Smooth muscle cell of the brain vasculature (primary cell): ENCODE data around the gene GALNT14.

Experiments
- DNase-seq: peaks from one replicate; pipeline ENCODE4 v3.0.0-alpha.2; 2012; ENCODE audit warnings: low read depth, low spot score

The GALNT14 gene

DNA sequence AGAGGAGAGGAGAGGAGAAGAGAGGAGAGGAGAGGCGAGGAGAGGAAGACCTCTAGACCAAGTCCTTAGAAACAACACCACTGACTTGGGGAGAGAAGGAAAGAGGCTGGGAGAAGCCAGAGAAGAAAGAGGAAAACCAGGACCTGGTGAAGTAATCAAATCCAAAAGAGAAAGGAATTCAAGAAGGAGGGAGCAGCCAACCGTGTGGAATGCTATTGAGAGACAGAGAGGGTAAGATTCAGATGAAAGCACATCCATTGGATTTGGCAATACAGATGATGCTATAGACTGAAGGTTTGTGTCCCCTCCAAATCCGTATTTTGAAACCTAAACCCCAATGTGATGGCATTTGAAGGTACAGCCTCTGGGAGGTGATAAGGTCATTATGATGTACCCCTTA, 50.7 kb downstream of the GALNT14 start:
- DNase-seq: no peak

GRCh38 chr2:31086590-31086989, 51.6 kb downstream of the GALNT14 start:
- DNase-seq: no peak

DNA sequence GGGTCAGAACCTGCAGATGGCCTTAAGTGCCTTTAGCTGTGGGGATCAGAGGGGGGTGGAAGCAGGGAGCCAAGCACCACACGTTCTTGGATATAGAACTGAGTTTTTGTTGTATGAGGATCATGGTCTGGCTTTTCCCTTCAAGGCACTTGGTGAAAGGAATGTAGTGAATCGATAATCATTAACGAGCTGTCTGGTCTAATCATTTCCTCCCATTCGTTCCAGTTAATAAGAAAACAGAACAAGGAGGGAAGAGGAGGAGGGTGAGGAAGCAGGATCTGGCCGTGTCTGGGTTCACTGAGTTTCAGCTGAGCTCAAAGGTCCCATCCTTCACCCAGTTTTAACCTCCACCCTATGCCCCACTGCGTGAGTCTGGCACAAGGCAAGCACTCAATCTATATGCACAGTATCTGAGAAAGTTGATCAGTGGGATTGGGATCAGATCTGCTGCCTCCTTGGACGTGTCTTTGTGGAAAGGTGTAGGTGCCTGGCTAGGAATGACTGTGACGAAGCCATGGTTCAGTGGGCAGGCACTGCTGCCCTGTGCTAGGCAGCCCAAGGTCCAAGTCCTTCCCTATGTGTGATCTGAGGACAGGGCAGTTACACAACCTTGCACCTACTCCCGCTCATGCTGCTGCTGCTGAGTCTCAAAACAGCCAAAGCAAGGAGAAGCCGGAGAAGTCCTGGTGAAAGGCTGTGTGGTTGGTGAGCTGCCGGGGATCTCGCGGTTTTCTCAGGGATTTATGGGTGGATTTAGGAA, 54.8 kb downstream of the GALNT14 start:
- no peak for DNase-seq

DNA sequence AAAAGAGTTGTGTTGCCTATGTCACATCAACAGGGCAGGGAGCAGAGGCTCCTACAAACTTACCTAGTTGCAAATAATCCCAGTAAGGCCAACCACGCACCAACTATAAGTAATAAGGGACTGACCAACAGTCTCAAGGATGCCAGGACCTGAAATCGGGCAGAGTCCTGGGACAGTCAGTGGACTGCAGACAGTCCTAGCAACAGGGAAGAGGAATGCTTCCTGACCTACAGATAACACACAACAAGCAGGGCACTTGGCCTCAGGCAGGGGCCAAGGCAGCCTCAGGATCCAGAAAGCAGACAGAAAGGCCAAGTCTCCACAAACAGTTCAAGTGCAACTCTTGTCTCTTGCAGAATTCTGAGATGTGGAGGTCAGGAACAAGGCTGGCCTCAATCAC, 56.2 kb downstream of the GALNT14 start:
- DNase-seq: no peak

GRCh38 chr2:31081492-31081891, 56.7 kb downstream of the GALNT14 start:
- DNase-seq: no peak

- no peak for DNase-seq
Observed at GRCh38 chr2:31080361-31080760, 57.9 kb downstream of the GALNT14 start.

DNA sequence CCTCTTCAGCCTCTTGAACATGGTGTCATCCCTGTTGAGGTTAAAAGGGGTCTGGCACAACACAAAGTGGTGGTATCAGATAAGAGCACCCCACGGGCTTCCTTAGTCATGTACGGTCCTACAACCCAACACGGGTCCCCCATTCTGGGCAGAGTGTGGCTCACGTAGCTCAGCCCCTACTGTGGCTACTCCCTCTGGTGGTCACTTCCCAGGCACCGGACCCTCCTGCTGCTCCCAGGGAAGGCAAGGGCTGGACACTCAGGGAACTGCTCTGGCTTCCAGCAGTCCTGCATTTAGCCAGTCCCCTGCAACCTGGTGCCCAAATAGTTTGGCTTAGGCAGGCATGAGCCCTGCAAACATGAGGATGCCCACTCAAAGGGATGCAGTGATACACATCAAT, 58.6 kb downstream of the GALNT14 start:
- no peak for DNase-seq

GRCh38 chr2:31078579-31079105, 59.6 kb downstream of the GALNT14 start:
- DNase-seq: no peak

- DNase-seq: no peak
Observed at GRCh38 chr2:31078011-31078410, 60.2 kb downstream of the GALNT14 start.

DNA sequence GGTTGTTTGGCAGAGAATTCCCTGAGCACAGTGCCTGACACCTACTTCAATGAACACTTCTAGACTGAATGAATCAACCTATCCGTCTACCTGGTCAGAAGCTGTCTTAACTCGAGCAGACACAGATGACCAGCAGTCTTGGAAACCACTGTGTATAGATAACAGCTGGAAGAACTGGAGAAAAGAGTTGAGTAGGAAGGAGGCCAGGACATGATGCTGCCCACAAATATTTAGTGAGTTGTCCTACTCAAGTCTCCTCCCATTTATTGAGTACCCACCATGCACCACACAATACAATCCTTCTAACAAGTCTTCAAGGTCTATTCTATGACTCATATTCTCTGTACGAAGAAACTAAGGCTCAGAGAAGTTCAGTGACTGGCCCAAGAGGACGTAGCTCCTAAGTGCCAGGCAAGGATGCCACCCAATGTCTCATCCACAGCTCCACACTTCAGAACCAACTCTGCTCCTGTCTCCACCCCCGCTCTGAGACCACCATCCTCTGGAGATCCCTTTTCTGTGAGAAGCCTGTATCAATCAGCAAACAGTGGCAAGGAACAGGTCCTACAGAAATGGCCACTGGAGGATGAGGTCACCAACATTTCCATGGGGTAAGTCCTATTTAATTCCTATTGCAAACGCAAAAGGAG, 62.2 kb downstream of the GALNT14 start:
- no peak for DNase-seq

- DNase-seq: no peak
Observed at GRCh38 chr2:31075431-31075830, 62.8 kb downstream of the GALNT14 start.

GRCh38 chr2:31071741-31072140, 66.5 kb downstream of the GALNT14 start:
- DNase-seq: no peak

- DNase-seq: no peak
Observed at GRCh38 chr2:31070339-31071125, 67.7 kb downstream of the GALNT14 start.

DNA sequence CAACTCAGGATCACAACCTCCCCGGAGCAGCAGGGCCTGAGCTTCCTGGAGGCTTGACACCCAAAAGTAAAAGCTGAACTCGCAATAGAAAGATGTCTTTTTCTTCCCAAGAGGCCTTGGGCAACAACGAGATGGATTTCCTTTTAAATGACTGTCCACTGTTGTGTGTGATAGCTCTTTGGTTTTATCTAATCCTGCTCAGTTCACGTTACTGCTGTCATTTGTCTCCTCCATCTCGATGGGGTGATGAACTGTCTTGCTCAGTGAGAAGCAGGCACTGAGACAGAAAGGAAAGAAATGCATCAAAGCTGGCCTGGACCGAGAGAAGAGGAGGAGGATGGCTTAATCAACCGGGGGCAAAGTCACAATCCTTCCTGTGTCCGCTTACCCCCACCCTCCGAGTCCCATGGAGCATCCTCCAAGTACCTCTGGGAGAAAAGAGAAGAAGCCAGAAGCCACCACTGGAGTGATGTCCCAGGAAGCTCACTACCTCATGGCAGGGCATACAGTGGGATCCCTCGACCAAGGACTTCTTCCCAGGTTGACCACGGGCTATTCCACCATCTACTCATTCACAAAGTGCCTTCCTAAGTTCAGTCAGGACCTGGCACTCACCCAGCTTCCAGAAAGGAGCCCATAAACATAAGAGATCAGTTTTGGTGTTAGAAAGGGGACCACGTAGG, 68.5 kb downstream of the GALNT14 start:
- DNase-seq: no peak

GRCh38 chr2:31067259-31067658, 71.0 kb downstream of the GALNT14 start:
- DNase-seq: no peak

GRCh38 chr2:31066551-31066950, 71.7 kb downstream of the GALNT14 start:
- DNase-seq: no peak

DNA sequence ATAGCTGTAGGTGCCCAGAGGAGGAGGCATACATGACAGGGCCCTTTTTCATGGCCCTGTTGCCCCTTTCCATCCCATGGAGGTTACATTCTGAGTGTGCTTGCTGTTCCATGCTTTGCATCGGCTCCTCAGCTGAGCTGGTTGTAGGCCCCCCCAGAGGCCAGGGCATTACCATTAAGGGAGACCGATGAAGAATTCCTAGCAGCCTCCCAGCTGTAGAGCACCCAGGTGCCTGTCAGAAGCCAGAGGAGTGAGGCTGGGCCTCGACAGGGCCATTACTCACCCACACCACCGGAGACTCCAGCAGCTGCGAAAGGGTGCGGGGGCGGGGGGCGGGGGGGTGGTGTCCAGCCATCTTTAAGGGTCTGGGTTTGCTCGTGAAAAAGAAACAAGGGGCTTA, 72.2 kb downstream of the GALNT14 start:
- DNase-seq: no peak

DNA sequence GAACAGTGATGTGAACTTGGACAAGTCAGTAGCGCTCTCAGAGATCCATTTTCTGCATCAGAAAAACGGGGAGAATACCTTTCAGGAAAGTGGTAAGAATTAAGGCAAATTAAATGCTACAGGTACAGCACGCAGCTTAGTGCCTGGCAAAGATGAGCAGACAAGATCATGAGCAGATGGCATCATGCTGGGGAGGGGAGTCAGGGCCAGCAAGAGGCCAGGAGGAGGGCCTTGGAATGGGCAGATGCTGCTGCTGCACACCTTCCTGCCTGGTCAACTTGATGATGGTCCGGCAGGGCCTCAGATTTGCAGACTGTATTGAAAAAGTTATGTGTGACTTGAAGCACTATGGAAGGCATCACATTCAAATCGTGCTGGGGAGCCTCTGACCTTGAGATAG, 72.9 kb downstream of the GALNT14 start:
- no peak for DNase-seq

DNA sequence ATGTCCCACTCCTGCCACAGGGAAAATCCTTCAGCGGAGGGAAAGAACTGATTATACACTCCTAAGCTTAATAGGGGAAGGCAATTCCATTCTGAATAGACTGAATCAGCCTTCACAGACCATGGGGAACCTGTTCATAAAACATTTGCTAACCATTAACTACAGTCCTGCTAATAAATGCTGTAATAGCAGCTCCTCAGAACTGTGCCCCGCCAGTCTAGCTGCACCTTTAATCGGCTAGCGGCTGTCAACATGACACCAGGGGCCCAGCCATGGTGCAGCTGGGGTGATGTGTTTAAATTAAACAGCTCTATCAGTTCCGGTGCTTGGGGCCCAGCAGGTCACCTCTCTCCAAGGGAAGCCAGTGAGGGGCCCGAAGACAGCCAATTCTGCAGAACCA, 77.8 kb downstream of the GALNT14 start:
- DNase-seq: no peak

GRCh38 chr2:31058096-31059035, 79.9 kb downstream of the GALNT14 start:
- no peak for DNase-seq

- no peak for DNase-seq
Observed at GRCh38 chr2:31057691-31058090, 80.5 kb downstream of the GALNT14 start.
